Measurements from ENCODE around the gene TBC1D16. TPM values are rescaled to one million over a fixed set of nuclear protein-coding genes. Genes with fewer than 3 reads are reported as not detected.
A peak's percentile ranks its signal among the peaks of the same experiment; 100 is the strongest.

The TBC1D16 gene
- total RNA-seq, 1 experiment from 2014 or later: 85.8 TPM

DNA sequence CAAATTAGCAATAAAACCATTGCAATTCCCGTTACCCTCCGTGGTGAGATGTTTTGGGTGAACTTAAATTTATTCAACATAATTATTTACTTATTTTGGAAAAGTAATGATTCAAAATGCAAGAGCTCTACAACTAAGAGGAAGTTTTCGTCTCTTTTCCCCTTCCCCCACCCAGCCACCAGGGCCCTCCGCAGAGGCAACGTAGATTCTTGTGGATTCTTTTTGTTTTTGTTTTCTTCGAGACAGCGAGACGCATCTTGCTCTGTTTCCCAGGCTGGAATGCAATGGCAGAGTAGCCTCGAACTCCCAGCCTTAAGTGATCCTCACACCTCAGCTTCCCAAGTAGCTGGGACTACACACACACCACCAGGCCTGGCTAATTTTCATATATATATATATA lies 19.9 kb upstream of the TBC1D16 start:
- Histone ChIP-seq H3K9ac (ENCODE audit: extremely low read depth, insufficient read length, low read length) (no peak overlapping the region), H3K18ac (ENCODE audit: insufficient read length, low read depth, low read length) (no peak overlapping the region), H2BK15ac (ENCODE audit: low read depth, low read length) (no peak overlapping the region), H3K4me1 (ENCODE audit: insufficient read depth, low read length) (no peaks in the 10 kb centered on the region), H3T11ph (ENCODE audit: low read length) (no peak overlapping the region), H3K79me1 (ENCODE audit: insufficient read depth, low read depth, low read length, poor library complexity, severe bottlenecking) (no peaks in the 10 kb centered on the region), H2BK5ac (ENCODE audit: insufficient read length, low read length) (no peak overlapping the region), H3K23me2 (ENCODE audit: insufficient read length, low read depth, low read length, poor library complexity, severe bottlenecking) (no peaks in the 10 kb centered on the region), H4K8ac (replicated peaks; ENCODE audit: insufficient read length, low read depth, low read length) (no peak overlapping the region), H2BK12ac (ENCODE audit: insufficient read length, low read depth, low read length) (no peak overlapping the region), H3K4ac (ENCODE audit: low read depth, low read length) (no peak overlapping the region), H3K4me2 (ENCODE audit: insufficient read depth, insufficient read length, low read length) (no peak overlapping the region), H3K56ac (ENCODE audit: insufficient read length, low read depth, low read length) (no peak overlapping the region), H3K27ac (ENCODE audit: insufficient read length, low read depth, low read length) (no peak overlapping the region), H4K5ac (ENCODE audit: insufficient read length, low read depth, low read length) (no peak overlapping the region), H3K14ac (ENCODE audit: insufficient read depth, low read length) (no peak overlapping the region), H3K9me3 (ENCODE audit: control insufficient read depth, low read depth, low read length) (no peaks in the 10 kb centered on the region), H3K27me3 (ENCODE audit: insufficient read depth, low read length) (no peaks in the 10 kb centered on the region), H3K79me2 (ENCODE audit: insufficient read depth, low read length) (no peaks in the 10 kb centered on the region), H2AFZ (ENCODE audit: low read length) (no peak overlapping the region), H4K91ac (ENCODE audit: insufficient read length, low read depth, low read length) (no peak overlapping the region), H2BK120ac (ENCODE audit: low read depth, low read length, poor library complexity, severe bottlenecking) (no peak overlapping the region), H3K23ac (ENCODE audit: insufficient read length, low read depth, low read length) (no peak overlapping the region), H2BK20ac (ENCODE audit: low read depth, low read length, poor library complexity, severe bottlenecking) (no peak overlapping the region), H4K20me1 (ENCODE audit: control insufficient read depth, insufficient read depth, insufficient read length) (no peaks in the 10 kb centered on the region), H2AK5ac (ENCODE audit: insufficient read length, low read length) (no peak overlapping the region)
- WGBS (ENCODE audit: extremely low coverage, insufficient read length, low lambda C conversion rate): no CpG with 5 or more reads among the region's 9 CpGs
- Mint-ChIP-seq H3K27ac (peak overlapping the region in 1 of 3 experiments; percentile 66; a peak in 1 of 7 replicates), H3K36me3 (ENCODE audit: insufficient read depth in 1 of 3, low read depth in 3 of 3) (peaks cover 2 to 10% (median 7%) of the 10 kb centered on the region in 3 experiments; a peak in 6 of 7 replicates), H3K9me3 (no peaks in the 10 kb centered on the region), H3K4me1 (peaks cover 8 to 15% of the 10 kb centered on the region in 2 experiments), H3K27me3 (ENCODE audit: low read depth) (no peaks in the 10 kb centered on the region), H3K4me3 (no peak overlapping the region)
- TF ChIP-seq, protein P1, sequence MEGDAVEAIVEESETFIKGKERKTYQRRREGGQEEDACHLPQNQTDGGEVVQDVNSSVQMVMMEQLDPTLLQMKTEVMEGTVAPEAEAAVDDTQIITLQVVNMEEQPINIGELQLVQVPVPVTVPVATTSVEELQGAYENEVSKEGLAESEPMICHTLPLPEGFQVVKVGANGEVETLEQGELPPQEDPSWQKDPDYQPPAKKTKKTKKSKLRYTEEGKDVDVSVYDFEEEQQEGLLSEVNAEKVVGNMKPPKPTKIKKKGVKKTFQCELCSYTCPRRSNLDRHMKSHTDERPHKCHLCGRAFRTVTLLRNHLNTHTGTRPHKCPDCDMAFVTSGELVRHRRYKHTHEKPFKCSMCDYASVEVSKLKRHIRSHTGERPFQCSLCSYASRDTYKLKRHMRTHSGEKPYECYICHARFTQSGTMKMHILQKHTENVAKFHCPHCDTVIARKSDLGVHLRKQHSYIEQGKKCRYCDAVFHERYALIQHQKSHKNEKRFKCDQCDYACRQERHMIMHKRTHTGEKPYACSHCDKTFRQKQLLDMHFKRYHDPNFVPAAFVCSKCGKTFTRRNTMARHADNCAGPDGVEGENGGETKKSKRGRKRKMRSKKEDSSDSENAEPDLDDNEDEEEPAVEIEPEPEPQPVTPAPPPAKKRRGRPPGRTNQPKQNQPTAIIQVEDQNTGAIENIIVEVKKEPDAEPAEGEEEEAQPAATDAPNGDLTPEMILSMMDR (conservative IDR thresholded peaks at IDR 0.05): no peak; the same call in 2 of the 3 replicates
- no peak for DNase-seq
